ENCODE data around the gene TESPA1.
A peak's percentile ranks its signal among the peaks of the same experiment; 100 is the strongest.

Gene TESPA1

DNA sequence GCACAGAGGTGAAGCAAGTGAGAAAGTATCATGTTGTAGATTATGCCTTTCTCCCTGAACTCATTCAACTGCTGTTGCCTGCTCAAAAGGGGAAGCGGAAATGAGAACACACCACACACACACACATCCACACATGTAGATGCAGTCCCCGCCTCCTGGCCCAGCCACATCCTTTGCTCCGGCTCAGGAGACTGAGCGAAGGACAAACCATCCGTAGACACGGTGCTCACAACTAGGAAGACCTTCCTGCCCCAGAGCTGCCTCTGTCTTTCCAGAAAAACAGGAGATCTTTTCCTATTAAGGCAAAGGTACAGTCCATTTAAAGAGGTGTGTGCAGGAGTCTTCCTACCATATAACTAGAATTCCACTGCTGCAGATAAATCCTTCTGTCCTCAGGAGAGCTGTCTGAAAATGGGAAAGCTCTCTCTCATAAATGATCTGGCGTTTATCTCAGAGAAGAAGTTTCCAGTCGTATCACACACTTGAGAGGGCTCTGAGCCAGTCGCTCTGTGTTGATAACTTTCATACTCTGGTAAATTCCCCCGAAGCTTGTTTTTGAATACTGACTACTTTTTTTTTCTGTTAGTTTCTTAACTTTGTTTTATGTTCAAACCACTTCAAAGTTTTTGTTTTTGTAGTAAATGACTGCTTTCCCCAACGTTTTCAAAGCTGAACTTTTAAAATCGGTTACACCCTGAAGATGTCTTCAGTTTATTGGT is at the start of gene TESPA1:
TSS of gene TESPA1 (minus strand) at position 105 of the 719 bp plus-strand sequence. CDS start 10,200 bp downstream, outside the sequence.
- TF ChIP-seq, protein P1, sequence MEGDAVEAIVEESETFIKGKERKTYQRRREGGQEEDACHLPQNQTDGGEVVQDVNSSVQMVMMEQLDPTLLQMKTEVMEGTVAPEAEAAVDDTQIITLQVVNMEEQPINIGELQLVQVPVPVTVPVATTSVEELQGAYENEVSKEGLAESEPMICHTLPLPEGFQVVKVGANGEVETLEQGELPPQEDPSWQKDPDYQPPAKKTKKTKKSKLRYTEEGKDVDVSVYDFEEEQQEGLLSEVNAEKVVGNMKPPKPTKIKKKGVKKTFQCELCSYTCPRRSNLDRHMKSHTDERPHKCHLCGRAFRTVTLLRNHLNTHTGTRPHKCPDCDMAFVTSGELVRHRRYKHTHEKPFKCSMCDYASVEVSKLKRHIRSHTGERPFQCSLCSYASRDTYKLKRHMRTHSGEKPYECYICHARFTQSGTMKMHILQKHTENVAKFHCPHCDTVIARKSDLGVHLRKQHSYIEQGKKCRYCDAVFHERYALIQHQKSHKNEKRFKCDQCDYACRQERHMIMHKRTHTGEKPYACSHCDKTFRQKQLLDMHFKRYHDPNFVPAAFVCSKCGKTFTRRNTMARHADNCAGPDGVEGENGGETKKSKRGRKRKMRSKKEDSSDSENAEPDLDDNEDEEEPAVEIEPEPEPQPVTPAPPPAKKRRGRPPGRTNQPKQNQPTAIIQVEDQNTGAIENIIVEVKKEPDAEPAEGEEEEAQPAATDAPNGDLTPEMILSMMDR (IDR thresholded peaks at IDR 0.05; ENCODE audit: borderline replicate concordance, insufficient read depth, low read depth, low read length) = no peak
- peak within 1 kb of the TSS; percentile 64 for H3K4me3 ChIP-seq (ENCODE audit: low read depth, low read length)

DNA sequence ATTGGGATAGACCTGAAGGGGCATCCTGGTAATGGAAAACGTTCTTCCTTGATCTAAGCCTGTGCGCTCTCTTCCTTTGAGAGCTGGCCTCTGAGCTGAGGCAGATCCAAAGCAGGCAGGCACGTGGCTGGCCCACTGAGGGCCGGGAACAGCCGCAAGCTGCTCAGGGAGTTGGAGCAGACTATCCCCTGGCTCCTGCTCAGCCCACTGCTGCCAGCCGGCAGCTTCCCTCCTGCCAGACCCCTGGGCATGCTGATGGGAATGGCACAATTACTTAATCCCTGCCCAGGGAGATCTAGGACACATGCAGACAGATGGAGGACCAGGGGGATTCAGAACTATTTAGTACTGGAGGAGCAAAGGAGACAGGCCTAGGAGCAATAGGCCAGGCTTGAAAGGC is 49.7 kb upstream of the TESPA1 start:
- H3K4me3 ChIP-seq (ENCODE audit: low read depth, low read length) = no peak overlapping the region
- TF ChIP-seq, protein P1 (IDR thresholded peaks at IDR 0.05; ENCODE audit: borderline replicate concordance, insufficient read depth, low read depth, low read length) = no peak

DNA sequence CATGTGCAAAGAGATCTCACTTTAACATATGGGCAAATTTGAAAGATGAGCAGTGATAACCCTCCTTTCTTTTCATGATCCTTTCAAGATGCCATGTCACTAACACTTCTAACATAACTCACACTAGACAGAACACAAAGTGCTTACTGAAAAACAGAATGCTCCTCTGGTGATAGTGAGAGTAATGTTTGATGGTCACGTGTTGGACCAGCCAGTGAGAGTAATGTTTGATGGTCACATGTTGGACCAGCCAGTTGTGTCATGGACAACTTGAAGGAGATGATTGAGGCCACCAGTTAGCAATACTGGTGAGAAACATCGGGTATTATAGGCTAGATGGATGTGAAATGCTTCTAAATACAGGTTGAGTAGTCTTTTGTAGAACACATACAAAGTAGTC is 40.9 kb upstream of the TESPA1 start:
- TF ChIP-seq, protein P1 (IDR thresholded peaks at IDR 0.05; ENCODE audit: borderline replicate concordance, insufficient read depth, low read depth, low read length) = no peak
- H3K4me3 ChIP-seq (ENCODE audit: low read depth, low read length) = no peak overlapping the region

DNA sequence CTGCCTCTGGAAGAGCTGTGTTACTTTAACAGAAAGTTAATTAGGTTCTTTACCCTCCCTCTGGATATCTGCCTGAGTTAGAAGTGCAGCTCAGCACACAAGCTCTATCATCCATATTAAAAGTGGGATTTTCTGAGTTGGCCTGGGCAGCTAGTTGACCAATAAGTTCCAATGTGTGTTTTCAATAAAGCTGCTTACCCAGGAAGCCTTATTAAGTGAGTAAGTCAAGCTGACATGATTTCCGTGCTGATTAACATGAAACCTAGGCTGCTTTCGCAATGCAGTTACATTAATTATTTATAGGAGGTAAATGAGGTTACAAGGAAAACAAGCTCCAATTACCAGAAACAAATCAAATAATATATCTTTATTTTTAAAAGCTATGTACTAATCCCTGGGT is 40.0 kb upstream of the TESPA1 start:
- H3K4me3 ChIP-seq (ENCODE audit: low read depth, low read length) = no peak overlapping the region
- TF ChIP-seq, protein P1 (IDR thresholded peaks at IDR 0.05; ENCODE audit: borderline replicate concordance, insufficient read depth, low read depth, low read length) = no peak

DNA sequence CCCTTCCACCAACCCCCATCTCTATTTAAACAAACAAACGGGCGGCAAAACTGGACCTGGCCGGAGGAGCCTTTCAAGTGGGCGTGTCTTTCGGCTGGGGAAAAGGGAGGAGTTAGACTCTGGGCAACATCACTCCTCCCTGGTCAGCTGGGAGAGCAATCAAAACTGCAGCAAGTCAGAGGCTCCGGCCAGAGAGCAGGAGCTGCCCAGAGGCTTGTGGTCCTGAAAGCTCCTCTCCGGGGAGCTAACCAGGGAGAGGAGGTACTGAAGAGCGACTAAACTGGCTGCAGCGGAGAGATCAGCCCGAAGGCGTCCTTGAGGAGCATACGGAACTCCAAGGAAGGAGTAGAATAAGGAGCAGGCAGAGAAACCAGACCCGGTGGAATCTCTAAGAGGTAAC is 35.2 kb upstream of the TESPA1 start, which contains the start of gene NEUROD4:
TSS of gene NEUROD4 (plus strand) at position 191 of the 400 bp plus-strand sequence. CDS start 6,466 bp downstream, outside the sequence.
- no peak within 1 kb of the TSS for H3K4me3 ChIP-seq (ENCODE audit: low read depth, low read length)
- TF ChIP-seq, protein P1 (IDR thresholded peaks at IDR 0.05; ENCODE audit: borderline replicate concordance, insufficient read depth, low read depth, low read length) = no peak

DNA sequence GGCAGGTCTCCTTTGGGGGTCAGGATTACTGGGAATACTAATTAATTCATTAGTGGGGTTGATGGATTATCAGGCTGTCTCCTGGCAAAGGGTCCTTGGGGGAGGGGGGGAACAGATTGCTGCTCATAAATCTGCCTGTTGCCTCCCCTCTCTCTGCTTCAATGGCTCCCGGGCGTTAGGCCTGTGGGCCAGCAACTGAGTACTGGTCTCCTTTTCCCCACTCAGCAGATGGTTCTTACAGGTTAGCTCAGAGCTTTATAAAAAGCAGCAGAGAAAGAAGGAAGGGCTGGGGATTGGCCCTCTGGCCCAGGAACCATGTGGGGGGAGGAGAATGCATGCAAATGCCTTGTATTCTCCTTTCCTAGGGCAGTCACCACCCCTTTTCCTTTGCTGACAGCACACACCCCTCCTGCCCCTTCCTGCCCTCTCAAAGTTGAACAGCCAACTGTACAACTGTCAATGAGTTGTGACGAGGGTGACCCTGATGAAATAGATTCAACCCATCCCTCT is 32.9 kb upstream of the TESPA1 start:
- TF ChIP-seq, protein P1 (IDR thresholded peaks at IDR 0.05; ENCODE audit: borderline replicate concordance, insufficient read depth, low read depth, low read length) = no peak
- no peak overlapping the region for H3K4me3 ChIP-seq (ENCODE audit: low read depth, low read length)

Measured in GM12875 (cell line).